DLD1 (cell line): ENCODE results near the gene ADGRB3.

Experiments
- in situ Hi-C: cut with HindIII; loops from 2 replicates; pipeline ENCODE4 v1.10.0; 2017; ENCODE audit warnings: low sequenced_read_pairs

The ADGRB3 gene

DNA sequence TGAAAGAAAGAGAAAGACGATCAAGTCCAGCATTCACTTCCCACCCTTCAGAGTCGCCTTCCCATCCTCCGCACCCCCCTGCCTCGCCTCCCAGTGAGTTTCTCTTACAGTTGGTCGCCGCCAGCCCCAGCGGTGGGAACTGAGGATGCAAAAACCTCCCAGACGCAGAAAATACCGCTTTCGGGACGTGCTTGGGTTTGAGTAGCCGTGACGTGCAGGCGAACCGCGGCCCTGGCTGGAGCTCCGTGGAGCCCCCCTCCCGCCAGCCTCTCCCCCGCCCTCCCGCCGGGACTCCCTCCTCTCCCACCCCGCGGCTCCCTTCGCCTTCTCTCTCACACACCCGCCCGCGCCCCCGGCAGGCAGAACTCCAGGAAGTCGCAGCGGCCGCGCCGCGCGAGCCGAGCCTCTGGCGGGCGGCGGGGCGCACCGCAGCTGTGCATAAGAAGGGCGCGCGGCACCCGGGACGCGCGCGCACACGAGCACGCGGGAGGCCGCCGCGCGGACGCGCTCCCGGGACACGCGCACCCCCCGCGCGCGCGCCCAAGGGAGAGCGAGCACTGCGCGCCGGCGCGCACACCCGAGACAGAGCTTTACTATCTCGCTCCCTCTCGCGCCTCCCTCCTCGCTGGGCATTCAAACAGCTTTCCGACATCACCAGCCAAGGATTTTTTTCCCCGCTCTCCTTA lies at the start of gene ADGRB3:
Gene ADGRB3 (plus strand): TSS at position 557 of the 686 bp plus-strand sequence. CDS start 3,394 bp downstream, outside the sequence.
- in situ Hi-C loops = no loop called here

DNA sequence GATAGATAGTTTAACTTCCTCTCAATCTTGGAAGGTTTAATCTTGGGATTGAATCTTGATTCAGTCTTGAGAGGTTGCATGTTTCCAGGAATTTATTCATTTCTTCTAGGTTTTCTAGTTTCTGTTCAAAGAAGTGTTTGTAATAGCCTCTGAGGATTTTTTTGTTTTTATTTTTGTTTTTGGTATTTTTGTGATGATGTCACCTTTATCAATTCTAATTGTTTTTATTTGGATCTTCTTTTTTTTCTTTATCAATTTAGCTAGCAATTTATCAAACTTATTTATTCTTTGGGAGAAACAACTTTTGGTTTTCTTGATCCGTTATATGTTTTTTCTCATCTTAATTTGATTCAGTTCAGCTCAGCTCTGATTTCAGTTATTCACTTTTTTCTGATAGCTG lies 41.5 kb upstream of the ADGRB3 start:
- in situ Hi-C loops = no loop called here

DNA sequence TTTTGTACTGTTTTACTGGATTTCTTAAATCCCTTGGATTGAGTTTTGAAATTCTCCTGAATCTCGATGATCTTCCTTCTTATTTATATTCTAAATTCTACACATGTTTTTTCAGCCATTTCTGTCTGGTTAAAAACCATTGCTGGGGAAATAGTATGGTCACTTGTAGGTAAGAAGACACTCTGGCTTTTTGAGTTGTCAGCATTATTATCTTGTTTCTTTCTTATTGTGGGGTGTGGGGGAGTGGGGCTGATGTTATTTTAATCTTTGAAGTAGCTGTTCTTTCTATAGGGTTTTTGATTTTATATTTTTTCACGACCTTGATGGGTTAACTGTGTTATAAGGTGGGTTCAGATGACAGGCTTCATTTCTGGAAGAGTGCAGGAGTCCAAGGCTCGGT lies 37.4 kb upstream of the ADGRB3 start:
- in situ Hi-C loops = no loop called here

DNA sequence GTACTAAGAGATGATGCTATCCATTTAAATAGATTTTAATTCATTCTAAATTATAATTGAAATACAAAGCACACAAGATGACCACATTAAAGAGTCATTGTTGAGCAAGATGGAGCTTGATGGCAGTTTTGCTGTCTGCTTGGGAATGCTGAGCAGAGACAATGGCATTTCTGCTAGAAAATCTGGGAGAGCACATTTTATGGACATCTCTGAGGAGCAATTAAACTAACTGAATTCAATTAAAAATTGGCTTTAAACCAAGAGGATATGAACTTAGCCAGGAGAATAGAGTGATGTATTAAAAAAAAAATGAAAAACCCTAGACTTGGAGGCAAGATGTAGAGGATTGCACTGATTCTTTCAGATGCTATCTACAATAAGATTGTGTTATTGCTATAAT lies 19.1 kb upstream of the ADGRB3 start:
- in situ Hi-C loops = no loop called here

DNA sequence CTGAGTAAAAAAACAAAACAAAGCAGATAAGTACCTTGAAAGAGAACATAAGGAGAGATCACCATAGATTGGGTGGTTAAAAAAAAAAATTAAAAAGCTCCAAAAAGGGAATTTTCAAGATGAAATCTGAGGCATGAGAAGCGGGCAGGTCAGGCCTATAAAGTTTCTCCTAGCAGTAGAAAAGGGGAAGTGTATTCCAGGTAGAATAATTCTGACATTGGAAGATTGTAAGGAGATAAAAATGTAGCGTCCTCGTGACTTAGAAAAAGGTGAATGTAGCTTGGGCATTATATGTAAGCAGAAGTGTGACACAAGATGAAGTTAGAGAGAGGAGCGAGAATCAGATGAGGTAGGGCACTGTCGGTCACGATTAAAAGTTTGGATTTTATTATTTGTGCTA lies 9.1 kb upstream of the ADGRB3 start:
- in situ Hi-C loops = no loop called here

DNA sequence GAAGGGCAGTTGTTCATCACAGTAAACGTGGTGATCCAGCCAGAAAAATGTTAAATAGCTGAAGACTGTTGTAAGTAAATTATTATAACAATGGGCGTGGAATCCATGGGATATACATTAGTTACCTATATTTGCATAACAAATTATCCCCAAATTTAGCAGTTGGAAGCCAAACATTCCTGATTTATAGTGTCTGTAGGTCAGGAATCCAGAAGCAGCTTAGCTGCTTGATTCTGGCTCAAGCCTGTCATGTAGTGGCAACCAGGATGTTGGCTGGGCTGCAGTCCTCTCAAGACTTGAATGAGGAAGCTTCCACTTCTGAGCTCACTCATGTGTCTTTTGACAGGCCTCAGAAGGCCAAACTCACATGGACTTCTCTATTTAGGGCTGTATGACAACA lies 6.9 kb upstream of the ADGRB3 start:
- in situ Hi-C loops = no loop called here

DNA sequence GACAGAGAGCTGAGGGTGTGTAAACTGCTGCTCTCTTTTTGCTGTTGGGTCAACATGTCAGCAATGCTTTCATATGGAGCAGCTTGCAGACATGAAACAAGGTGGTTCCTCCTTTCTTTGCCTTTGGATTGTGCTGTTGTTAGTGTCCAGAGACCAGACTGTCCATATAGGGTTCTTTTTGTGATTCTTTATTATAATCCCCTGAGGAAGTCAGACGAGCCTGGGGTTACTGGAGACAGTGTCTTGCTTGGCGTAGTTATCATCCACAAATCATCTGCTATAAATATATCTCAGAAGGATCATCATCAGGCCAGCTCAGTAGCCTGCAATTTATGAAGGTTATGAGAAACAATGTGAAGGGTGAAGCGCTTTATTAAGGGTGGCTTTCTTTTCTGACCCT lies 2.3 kb upstream of the ADGRB3 start:
- in situ Hi-C loops = no loop called here

DNA sequence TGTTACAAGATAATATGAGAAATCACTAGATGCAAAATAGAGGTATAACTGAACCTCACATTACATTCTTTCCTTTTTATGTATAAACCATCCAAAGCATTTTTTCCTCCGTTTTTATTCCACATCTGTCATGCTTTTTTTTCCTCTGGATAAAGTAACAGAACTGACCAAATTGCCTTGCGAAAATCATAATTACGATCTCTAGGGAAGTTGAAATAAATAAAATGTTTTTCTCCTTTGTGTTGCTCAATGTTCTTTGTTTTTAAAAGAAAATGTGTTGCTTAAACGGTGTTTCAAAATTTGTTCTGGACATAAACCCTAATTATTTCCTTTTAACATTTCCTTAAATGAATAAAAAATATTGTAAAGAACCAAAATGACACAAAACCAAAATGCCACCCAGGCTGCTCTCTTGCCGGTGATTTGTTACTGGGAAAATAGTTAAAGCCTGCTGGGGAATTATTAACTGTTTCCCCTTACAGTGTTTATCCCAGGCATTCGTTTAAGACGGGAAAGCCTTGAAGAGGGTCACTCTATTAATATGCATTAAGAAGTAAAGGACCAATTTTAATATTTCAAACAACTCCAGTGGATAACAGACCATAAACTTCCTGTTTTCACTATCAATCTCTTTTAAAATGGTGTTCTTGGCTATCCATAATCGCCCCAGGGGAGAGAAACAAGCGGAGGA lies 1.7 kb upstream of the ADGRB3 start:
- in situ Hi-C loops = no loop called here

DNA sequence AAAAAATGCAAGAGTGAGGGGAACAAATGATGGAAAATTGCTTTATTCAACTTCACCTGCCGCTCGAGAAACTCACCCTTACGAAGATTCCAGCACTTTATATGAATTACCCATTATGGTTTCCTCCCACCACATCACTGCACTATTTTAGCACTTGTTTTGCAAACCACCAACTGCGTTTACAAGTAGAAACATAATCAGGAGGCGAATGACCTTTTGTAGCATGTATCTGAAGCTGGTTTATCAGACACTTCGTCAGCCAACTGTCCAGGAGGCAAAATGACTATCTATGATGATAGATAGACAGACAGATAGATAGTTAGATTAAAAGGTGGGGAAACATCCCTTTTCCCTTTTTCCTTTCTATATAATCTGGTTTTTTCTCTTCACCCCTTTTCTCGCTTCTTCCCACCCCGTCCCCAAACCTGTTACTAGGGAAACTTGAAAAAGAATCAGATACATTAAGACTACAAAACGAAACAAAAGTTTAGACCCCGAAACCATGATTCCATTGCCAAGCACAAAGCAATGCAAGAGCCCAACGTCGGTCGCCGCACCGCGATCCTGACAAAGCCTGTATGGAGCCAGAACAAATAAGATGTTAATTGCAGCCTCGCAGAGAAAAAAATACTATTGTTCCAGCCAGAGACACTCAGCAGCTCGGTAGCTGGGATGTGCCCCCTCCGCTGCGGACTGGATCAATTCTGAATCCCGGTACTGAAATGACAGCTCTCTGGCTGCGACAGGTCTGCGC lies 933 bp upstream of the ADGRB3 start:
- in situ Hi-C loops = no loop called here

DNA sequence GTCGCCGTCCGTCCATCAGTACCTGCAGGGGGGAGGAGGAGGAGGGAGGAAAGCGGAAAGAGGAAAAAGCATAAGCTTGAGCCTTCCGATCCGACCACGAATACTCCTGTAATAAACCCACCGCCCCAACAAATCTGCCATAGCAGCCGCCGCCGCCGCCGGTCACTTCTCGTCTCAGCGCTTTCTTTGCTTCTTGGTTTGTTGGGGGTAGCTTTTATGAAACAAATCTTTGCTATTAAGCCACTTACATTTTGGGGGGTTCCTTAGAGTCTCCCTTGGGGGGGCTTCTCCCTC lies 277 bp downstream of the ADGRB3 start:
- in situ Hi-C loops = no loop called here

DNA sequence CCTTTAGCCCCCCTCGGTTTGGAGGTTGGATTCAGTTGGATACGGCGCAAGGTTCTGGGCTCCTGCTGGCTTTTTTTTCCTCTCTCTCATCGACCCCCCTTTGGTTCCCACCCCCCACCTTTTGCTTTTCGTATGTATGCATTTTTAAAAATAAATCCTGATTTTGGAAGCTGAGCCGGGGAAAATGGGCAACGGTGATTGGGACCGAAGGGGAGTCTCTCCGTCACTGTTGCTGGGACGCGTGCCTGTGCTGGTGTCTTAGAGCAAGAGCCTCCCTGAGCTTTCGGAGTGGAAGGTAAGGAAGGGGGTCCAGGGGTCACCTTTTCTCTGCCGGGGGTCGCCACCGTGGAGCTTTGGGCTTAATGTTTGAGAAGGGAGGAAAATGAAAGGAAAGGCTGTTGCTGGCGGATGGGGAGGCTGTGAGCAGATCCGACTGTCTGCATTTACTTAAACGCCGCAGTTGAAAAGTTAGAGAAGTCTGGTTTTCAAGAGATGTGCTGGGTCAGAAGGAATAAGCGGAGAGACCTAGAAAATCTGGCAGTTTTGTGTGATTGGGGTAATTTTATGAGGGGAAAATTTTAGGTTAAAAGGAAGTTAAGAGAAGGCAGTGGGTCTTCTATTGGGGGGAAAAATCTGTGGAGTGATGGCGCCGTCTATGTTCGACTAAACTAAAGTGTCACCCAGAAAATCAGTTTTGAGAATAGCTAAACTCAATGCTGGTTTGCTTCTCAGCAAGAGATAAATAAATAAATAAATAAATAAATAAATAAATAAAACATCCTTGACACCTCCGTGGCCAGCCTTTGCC lies 828 bp downstream of the ADGRB3 start:
- in situ Hi-C loops = no loop called here

DNA sequence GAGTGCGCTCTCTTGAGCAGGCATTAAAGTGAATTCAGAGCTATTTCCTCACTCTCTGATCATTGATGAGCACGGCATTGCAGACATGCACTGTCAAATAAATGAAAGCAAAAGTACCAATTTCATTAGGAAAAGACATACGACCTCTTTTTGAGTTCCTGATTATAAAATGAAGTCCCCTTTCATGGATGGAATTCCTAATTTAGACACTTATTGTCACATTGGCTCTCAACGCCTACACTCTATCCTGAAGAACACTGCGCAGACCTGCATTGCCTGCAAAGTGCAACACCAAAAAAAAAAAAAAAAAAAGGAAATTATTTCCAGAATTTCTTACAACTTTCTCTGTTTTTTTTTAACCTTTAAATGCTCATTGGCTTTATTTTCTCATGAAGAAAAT lies 1.6 kb downstream of the ADGRB3 start:
- in situ Hi-C loops = no loop called here

DNA sequence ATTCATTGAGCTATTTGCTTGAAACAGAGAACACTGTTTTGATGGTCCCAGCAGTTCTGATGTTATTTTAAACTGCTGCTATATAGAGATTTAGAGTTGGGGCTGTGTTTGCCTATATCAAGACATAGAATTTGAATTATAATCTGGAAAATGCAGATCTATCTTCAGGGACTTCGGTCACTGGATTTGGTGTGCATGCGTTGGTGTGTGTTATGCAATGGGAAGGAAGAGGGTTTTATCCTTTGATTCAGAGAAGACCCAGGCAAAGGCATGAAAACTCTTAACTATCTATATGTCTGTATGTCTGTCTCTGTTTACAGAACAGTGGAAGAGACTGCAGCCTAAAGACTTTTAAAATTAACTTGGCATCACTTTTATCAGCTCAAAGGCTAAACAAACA lies 2.0 kb downstream of the ADGRB3 start:
- in situ Hi-C loops = no loop called here

DNA sequence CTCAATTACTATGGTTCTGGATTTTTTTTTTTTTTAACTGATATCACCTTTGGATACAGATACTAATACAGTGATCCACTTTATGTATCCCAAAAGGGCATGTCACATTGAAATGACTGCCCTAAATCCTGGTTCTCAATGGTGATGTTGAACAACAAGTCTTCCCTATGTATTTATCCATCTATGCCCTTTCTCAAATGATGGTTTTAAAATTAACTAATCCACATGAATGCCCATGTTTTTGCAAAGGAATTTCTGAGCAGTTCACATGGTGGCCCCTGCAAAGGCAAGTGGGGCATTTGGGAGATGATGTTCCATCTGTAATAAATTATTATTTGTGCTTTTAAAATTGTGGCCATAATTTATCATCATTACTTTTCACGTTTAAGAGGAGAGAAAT lies 2.7 kb downstream of the ADGRB3 start:
- in situ Hi-C loops = no loop called here

DNA sequence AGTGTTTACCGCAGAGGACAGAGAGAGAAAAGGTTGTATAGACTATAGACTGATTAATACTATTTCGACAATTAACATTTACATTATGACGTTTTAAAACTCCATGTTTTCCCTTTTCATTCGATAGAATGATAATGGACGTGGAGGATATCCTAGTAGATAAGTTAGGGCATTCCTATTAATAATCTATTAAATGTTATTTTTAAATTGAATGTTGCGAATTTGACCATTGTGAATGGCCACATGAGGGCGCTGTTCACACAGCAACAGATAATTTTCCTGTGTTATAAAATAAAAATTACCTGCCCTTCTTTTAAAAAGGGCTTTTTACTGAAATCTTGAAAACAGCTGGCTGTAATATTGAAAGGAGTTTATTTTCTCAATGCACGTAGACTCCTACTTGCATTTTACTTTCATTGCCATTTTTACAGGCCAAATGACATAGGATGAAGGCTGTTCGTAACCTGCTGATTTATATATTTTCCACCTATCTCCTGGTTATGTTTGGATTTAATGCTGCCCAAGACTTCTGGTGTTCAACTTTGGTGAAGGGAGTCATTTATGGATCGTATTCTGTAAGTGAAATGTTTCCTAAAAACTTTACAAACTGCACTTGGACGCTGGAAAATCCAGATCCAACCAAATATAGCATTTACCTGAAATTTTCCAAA lies 3.3 kb downstream of the ADGRB3 start:
- in situ Hi-C loops = no loop called here

DNA sequence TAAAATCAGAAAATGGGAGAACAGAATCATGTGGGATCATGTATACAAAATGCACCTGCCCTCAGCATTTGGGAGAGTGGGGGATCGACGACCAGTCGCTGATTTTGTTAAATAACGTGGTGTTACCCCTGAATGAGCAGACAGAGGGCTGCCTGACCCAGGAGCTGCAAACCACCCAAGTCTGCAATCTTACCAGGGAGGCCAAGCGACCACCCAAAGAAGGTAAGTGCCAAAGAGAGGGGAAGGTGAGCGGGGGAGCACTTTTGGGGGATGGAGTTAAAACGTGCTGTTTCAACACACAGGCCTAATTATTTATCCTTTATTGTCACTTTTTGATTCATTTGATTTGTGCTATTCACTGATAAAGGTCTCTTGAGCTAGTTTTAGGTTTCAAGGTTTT lies 4.1 kb downstream of the ADGRB3 start:
- in situ Hi-C loops = no loop called here

DNA sequence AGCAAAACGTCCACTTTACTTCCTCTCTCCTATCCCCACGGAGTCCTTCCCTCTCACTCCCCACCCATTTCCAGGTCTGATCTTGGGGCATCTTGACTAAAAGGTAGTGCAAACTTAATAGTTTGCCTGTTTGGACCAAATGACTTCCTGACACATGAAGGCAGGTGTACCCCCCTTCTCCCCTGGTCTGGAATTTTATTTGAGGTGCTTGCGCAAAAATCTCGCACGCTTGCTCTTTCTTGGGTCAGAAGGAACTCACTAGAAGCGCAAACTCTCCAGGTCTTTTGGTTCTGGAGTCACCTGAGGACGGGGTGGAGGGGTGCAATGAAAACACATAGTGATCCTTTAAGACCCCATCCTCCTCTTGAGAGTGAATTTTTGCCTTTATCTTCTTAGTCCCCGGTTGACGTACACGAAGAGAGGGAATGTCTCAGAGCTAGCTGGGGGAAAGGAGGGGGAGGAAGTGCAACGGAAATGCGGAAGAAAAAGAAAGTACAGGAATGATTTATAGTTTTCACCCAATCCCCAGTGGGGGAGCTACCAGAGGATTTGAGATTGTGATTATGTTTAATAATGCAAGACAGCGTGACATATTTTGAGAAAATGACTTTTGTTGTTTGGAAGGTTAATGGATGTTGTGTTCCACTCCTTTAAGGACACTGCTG lies 4.9 kb downstream of the ADGRB3 start:
- in situ Hi-C loops = no loop called here

DNA sequence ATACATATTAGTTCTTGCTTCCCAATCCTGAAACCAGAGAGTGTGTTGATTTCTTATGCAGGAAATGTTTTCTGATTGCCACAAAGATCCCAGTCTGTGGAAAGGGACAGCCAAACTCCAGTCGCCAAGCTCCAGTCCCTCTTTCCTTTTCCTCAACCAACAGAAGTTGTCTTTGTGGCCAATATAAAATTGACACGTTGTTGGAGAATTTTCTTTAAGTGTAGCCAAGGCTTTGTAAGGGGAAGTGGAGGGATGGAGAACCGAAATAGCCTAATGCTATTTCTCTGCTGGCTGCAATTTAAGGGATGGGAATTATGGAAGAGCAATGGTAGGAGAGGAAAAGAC lies 5.4 kb downstream of the ADGRB3 start:
- in situ Hi-C loops = no loop called here

DNA sequence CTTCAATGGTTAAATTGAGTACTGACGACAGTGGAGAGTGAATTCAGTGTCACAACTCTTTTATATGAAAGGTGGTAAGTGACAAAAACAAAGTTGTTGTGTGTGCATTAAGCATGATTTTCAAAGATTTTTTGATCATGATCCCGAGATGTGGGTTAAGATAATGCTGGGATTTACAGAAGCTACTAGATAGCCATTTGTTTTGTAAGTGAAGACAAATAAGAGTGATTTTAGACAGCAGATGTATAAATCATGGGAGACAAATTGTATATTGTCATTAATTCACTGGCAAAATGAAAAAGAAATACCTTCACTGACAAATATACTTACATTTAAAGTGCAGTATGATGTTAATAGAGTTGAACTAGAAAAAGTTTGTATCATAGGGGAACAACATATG lies 6.1 kb downstream of the ADGRB3 start:
- in situ Hi-C loops = no loop called here

DNA sequence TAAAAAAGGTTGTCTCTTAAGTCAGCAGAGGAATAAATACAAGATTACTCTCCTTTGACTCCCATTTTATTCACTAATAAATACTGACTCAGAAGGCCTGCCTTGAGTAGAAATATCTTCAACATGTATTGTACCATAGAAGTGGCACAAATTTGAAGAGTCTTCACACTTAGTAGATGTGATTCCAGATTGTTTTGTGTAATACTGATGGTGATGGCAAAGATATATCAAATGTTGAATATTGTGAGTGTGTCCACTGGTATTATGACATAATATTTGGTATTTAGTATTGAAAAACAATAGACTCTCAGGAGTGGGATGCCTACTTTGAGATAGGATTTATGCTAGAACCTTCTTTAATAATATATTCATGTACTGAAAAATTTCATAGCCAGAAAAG lies 7.0 kb downstream of the ADGRB3 start:
- in situ Hi-C loops = no loop called here

DNA sequence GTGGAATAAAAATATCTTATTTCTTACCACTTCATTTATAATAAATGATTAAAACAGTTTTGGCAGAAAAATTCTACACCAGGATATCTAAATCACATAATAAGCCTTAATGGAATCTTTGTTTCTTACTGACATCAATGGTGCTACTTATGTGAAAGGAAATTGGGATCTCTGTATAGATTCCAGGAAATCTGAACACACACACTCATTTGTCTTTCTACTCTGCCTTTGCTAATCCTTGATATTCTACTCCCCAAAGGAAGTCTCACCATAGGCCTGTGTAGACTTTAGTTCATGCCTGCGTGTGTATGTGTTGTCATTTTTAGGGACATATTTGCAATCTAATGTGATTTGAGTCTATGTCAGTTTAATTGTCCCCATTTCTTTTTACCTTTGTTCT lies 7.9 kb downstream of the ADGRB3 start:
- in situ Hi-C loops = no loop called here
